H1 (cell line): Measurements from ENCODE around the gene CNDP1.

ENCODE experiments used
- BACH1 ChIP-seq: IDR thresholded peaks from 2 replicates; pipeline ENCODE4 v1.6.1; 2012; ENCODE audit warnings: low read length, improper control_type of control experiment
- BCL11A ChIP-seq, 2 experiments: IDR thresholded peaks; one replicate each; pipeline ENCODE4 v1.6.1; 2011; ENCODE audit warnings: low read depth in 2 of 2, low read length in 2 of 2, mild to moderate bottlenecking in 2 of 2
- PHF8 ChIP-seq: fragments of 200-600 bp; sonication (generic); conservative IDR thresholded peaks from 2 replicates; pipeline ENCODE4 v1.7.1; 2012; ENCODE audit warnings: low read depth, mild to moderate bottlenecking, inconsistent platforms, low read length, moderate library complexity
- POLR2A ChIP-seq, 2 experiments: IDR thresholded peaks; 1 replicate in 1 of 2; 2 replicates in 1 of 2; pipeline ENCODE4 v1.6.1; 2011; ENCODE audit warnings: low read depth in 2 of 2, low read length in 2 of 2, mild to moderate bottlenecking in 2 of 2; ENCODE audit errors: control extremely low read depth in 1 of 2
- POLR2AphosphoS5 ChIP-seq: IDR thresholded peaks from 2 replicates; pipeline ENCODE4 v1.6.1; 2011; ENCODE audit warnings: low read depth, low read length
- TF ChIP-seq, protein P1 (sequence below), 3 experiments: IDR thresholded peaks; 1 replicate in 2 of 3; 2 replicates in 1 of 3; pipeline versions ENCODE4 v1.5.1 to v1.6.1; 2011; ENCODE audit warnings: low read length in 3 of 3, mild to moderate bottlenecking in 3 of 3, inconsistent platforms in 2 of 3, low read depth in 1 of 3, moderate library complexity in 1 of 3; ENCODE audit not compliant: insufficient read depth in 1 of 3; ENCODE audit errors: control extremely low read depth in 1 of 3
- TF ChIP-seq, protein P2 (sequence below): IDR thresholded peaks from 2 replicates; pipeline ENCODE4 v1.6.1; 2012; ENCODE audit warnings: inconsistent platforms

DNA sequence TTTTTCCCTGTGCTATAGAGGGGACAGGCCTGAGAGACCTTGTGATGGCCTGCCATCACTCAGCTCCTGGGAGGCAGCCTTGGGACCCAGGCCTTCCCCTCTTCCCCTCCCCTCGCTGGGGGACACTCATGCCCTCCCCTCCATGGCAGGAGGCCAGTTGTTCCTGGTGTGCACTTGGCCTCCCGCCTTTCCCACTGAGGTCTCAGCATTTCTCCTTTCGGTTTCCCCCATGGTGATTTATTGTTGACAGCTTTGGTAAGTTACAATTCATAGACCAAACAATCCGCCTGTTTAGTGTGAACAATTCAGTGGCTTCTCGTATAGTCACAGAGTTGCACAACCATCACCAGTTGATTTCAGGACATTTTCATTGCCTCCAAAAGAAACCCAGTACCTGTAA is 10.2 kb upstream of the CNDP1 start:
- TF ChIP-seq, protein P1, sequence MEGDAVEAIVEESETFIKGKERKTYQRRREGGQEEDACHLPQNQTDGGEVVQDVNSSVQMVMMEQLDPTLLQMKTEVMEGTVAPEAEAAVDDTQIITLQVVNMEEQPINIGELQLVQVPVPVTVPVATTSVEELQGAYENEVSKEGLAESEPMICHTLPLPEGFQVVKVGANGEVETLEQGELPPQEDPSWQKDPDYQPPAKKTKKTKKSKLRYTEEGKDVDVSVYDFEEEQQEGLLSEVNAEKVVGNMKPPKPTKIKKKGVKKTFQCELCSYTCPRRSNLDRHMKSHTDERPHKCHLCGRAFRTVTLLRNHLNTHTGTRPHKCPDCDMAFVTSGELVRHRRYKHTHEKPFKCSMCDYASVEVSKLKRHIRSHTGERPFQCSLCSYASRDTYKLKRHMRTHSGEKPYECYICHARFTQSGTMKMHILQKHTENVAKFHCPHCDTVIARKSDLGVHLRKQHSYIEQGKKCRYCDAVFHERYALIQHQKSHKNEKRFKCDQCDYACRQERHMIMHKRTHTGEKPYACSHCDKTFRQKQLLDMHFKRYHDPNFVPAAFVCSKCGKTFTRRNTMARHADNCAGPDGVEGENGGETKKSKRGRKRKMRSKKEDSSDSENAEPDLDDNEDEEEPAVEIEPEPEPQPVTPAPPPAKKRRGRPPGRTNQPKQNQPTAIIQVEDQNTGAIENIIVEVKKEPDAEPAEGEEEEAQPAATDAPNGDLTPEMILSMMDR (IDR thresholded peaks at IDR 0.05; ENCODE audit: control extremely low read depth in 1 of 3, insufficient read depth in 1 of 3, low read depth in 1 of 3, low read length in 3 of 3) = no peak
- no peak for TF ChIP-seq BACH1
- no peak for TF ChIP-seq POLR2AphosphoS5
- no peak for TF ChIP-seq PHF8
- TF ChIP-seq, protein P2, sequence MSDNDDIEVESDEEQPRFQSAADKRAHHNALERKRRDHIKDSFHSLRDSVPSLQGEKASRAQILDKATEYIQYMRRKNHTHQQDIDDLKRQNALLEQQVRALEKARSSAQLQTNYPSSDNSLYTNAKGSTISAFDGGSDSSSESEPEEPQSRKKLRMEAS = no peak
- no peak for TF ChIP-seq POLR2A (IDR thresholded peaks at IDR 0.05; ENCODE audit: control extremely low read depth in 1 of 2, low read depth in 2 of 2, low read length in 2 of 2)
- TF ChIP-seq BCL11A (IDR thresholded peaks at IDR 0.05; ENCODE audit: low read depth in 2 of 2, low read length in 2 of 2) = no peak
